A549 (cell line): ENCODE results near the gene RPL5. TPM values are rescaled to one million over a fixed set of nuclear protein-coding genes. Genes with fewer than 3 reads are reported as not detected.

Source experiments
- ATAC-seq, 2 experiments: fragments of 200-7000 bp in 1 of 2; fragments of >200 bp in 1 of 2; cut with Nextera tagmentation in 1 of 2; cut with Tn5 transposase in 1 of 2; 3 replicates each; pipeline versions ENCODE4 v1.8.0 to v1.9.1; 2018 to 2020; ENCODE audit warnings: mild to moderate bottlenecking in 1 of 2, moderate library complexity in 1 of 2
- CTCF ChIA-PET: fragments of 300-600 bp; sonication (Branson Sonifier 250); formaldehyde crosslinking; extraction: SDS; loops from one replicate; lab custom pipeline; 2021; ENCODE audit warnings: antibody characterized with exemption, inconsistent platforms; lab: Yijun Ruan, JAX
- POLR2A ChIA-PET: fragments of 350-600 bp; formaldehyde crosslinking; extraction: SDS; loops from one replicate; lab custom pipeline; 2021; ENCODE audit warnings: antibody characterized with exemption, inconsistent platforms; lab: Yijun Ruan, JAX
- DNase-seq, 2 experiments: peaks; one replicate each; pipeline versions ENCODE4 v3.0.0 to v3.0.0-alpha.2; 2011 to 2016; ENCODE audit warnings: low read depth in 1 of 2, low spot score in 1 of 2
- FAIRE-seq: peaks from 2 replicates; lab custom pipeline; 2011; peaks lifted over from hg19 to GRCh38; lab: Jason Lieb, UNC
- H3K27ac ChIP-seq, 2 experiments: fragments of >200 bp; sonication (Bioruptor Twin); formaldehyde crosslinking; 3 replicates each; pipeline ENCODE4 v1.5.1; 2016 to 2017
- H3K4me1 ChIP-seq: fragments of >200 bp; sonication (Bioruptor Twin); formaldehyde crosslinking; 3 replicates; pipeline ENCODE4 v1.6.1; 2016
- H3K4me2 ChIP-seq: fragments of >200 bp; sonication (Bioruptor Twin); formaldehyde crosslinking; 3 replicates; pipeline ENCODE4 v1.6.1; 2016
- H3K4me3 ChIP-seq: fragments of >200 bp; sonication (Bioruptor Twin); formaldehyde crosslinking; 3 replicates; pipeline ENCODE4 v1.5.1; 2016
- H3K9me3 ChIP-seq: fragments of >200 bp; sonication (Bioruptor Twin); formaldehyde crosslinking; 3 replicates; pipeline ENCODE4 v1.6.1; 2016
- CBX8 ChIP-seq: fragments of 200-600 bp; sonication (generic); IDR thresholded peaks from 2 replicates; pipeline ENCODE4 v1.6.1; 2016
- E2F6 ChIP-seq: IDR thresholded peaks from 2 replicates; pipeline ENCODE4 v1.6.1; 2012; ENCODE audit warnings: low read depth, borderline replicate concordance
- EHF ChIP-seq: fragments of 250-450 bp; sonication (Bioruptor Pico); IDR thresholded peaks from 2 replicates; pipeline ENCODE4 v1.5.0; 2020; ENCODE audit warnings: mild to moderate bottlenecking
- ELK1 ChIP-seq: fragments of 150-350 bp; IDR thresholded peaks from 2 replicates; pipeline ENCODE4 v1.6.1; 2014; ENCODE audit warnings: low read depth, mild to moderate bottlenecking, low read length
- EP300 ChIP-seq, 2 experiments: fragments of >200 bp; sonication (Bioruptor Twin); formaldehyde crosslinking; IDR thresholded peaks; 2 replicates in 1 of 2; 3 replicates in 1 of 2; pipeline ENCODE4 v1.6.1; 2016 to 2017
- FOSB ChIP-seq: fragments of 250-450 bp; sonication (Bioruptor Pico); IDR thresholded peaks from 2 replicates; pipeline ENCODE4 v1.5.0; 2020; ENCODE audit warnings: mild to moderate bottlenecking, moderate library complexity
- GATA3 ChIP-seq: IDR thresholded peaks from 2 replicates; pipeline ENCODE4 v1.6.1; 2012; ENCODE audit warnings: borderline replicate concordance
- HMGXB4 ChIP-seq: fragments of 250-450 bp; sonication (Bioruptor Pico); IDR thresholded peaks from 2 replicates; pipeline ENCODE4 v1.5.0; 2021; ENCODE audit warnings: mild to moderate bottlenecking, moderate library complexity, borderline replicate concordance
- HOXB5 ChIP-seq: fragments of 250-450 bp; sonication (Bioruptor Pico); IDR thresholded peaks from 2 replicates; pipeline ENCODE4 v1.5.0; 2020; ENCODE audit warnings: mild to moderate bottlenecking, moderate library complexity
- MAFK ChIP-seq: fragments of 450-650 bp; IDR thresholded peaks from 2 replicates; pipeline ENCODE4 v1.6.1; 2014; ENCODE audit not compliant: partially characterized antibody
- MYC ChIP-seq: IDR thresholded peaks from 2 replicates; pipeline ENCODE4 v1.6.1; 2012; ENCODE audit warnings: mild to moderate bottlenecking, inconsistent platforms, low read length, improper control_type of control experiment, borderline replicate concordance
- NFE2L2 ChIP-seq: fragments of 150-350 bp; conservative IDR thresholded peaks from 2 replicates; pipeline ENCODE4 v1.6.1; 2014; ENCODE audit warnings: low read length
- ZSCAN20 ChIP-seq: fragments of 250-450 bp; sonication (Bioruptor Pico); IDR thresholded peaks from 2 replicates; pipeline ENCODE4 v1.8.0; 2022; ENCODE audit warnings: mild to moderate bottlenecking, moderate library complexity
- WGBS: methylation state at CpG from one replicate; pipeline ENCODE4 v1.1.6; 2017; ENCODE audit errors: missing lambda C conversion rate; 5-methylcytosine and 5-hydroxymethylcytosine counted together
- polyA plus RNA-seq, 4 experiments: library from polyadenylated mRNA; depleted of rRNA in 3 of 4; stranded (reverse); fragments of >200 nt; fragmentation: RNase III in 1 of 4; extraction: RNeasy Plus Mini Kit Qiagen cat#74134 plus additional on column Dnase treatment in 1 of 4; gene quantifications; 2 replicates in 3 of 4; 3 replicates in 1 of 4; pipeline ENCODE4 v1.2.3, GENCODE V29; 2011 to 2017
- TF ChIP-seq, protein P1 (sequence below): fragments of >200 bp; sonication (Bioruptor Twin); formaldehyde crosslinking; IDR thresholded peaks from 2 replicates; pipeline ENCODE4 v1.6.1; 2016
- TF ChIP-seq, protein P2 (sequence below): fragments of 200-600 bp; sonication (generic); IDR thresholded peaks from 2 replicates; pipeline ENCODE4 v1.6.1; 2016; ENCODE audit warnings: antibody characterized with exemption, mild to moderate bottlenecking, moderate library complexity
- TF ChIP-seq, protein P3 (sequence below): IDR thresholded peaks from 2 replicates; pipeline ENCODE4 v1.6.1; 2012
- TF ChIP-seq, protein P4 (sequence below): fragments of >200 bp; sonication (Bioruptor Twin); formaldehyde crosslinking; IDR thresholded peaks from 3 replicates; pipeline ENCODE4 v1.5.1; 2016
- TF ChIP-seq, protein P5 (sequence below): IDR thresholded peaks from 2 replicates; pipeline ENCODE4 v1.6.1; 2012
- TF ChIP-seq, protein P6 (sequence below): fragments of 450-650 bp; IDR thresholded peaks from 2 replicates; pipeline ENCODE4 v1.6.1; 2014; ENCODE audit warnings: antibody characterized with exemption

RPL5 gene
- polyA plus RNA-seq, 2 of the 4 experiments (the other 2 are of a cell fraction), result 1,222 to 2,015 TPM

- ATAC-seq (no peak), DNase-seq (no peak), FAIRE-seq (no peak)
- Histone ChIP-seq H3K27ac (no peak overlapping the region), H3K4me2 (no peak overlapping the region), H3K4me1 (no peaks in the 10 kb centered on the region), H3K9me3 (0 out of 3 replicates have a peak, but pooled peaks cover 3% of the 10 kb centered on the region), H3K4me3 (no peak overlapping the region)
- ChIA-PET CTCF (interaction anchor here (0.9 to 7.4 kb wide), 4 partner anchors 10 to 207 kb away, joined by 3 to 130 read pairs (median 34); partner anchors contain the start of gene DIPK1A), POLR2A (no interaction called here)
- WGBS, result 89% methylated on average over 4 of the region's 4 CpGs
- TF ChIP-seq MYC (no peak), GATA3 (no peak), ELK1 (no peak), EHF (no peak), NFE2L2 (no peak), MAFK (no peak), EP300 (IDR thresholded peaks at IDR 0.05) (no peak), HMGXB4 (CRISPR knock-in tag) (no peak)
- TF ChIP-seq, protein P1, sequence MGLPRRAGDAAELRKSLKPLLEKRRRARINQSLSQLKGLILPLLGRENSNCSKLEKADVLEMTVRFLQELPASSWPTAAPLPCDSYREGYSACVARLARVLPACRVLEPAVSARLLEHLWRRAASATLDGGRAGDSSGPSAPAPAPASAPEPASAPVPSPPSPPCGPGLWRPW, result no peak
- TF ChIP-seq, protein P2, sequence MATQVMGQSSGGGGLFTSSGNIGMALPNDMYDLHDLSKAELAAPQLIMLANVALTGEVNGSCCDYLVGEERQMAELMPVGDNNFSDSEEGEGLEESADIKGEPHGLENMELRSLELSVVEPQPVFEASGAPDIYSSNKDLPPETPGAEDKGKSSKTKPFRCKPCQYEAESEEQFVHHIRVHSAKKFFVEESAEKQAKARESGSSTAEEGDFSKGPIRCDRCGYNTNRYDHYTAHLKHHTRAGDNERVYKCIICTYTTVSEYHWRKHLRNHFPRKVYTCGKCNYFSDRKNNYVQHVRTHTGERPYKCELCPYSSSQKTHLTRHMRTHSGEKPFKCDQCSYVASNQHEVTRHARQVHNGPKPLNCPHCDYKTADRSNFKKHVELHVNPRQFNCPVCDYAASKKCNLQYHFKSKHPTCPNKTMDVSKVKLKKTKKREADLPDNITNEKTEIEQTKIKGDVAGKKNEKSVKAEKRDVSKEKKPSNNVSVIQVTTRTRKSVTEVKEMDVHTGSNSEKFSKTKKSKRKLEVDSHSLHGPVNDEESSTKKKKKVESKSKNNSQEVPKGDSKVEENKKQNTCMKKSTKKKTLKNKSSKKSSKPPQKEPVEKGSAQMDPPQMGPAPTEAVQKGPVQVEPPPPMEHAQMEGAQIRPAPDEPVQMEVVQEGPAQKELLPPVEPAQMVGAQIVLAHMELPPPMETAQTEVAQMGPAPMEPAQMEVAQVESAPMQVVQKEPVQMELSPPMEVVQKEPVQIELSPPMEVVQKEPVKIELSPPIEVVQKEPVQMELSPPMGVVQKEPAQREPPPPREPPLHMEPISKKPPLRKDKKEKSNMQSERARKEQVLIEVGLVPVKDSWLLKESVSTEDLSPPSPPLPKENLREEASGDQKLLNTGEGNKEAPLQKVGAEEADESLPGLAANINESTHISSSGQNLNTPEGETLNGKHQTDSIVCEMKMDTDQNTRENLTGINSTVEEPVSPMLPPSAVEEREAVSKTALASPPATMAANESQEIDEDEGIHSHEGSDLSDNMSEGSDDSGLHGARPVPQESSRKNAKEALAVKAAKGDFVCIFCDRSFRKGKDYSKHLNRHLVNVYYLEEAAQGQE, result no peak
- TF ChIP-seq, protein P3, sequence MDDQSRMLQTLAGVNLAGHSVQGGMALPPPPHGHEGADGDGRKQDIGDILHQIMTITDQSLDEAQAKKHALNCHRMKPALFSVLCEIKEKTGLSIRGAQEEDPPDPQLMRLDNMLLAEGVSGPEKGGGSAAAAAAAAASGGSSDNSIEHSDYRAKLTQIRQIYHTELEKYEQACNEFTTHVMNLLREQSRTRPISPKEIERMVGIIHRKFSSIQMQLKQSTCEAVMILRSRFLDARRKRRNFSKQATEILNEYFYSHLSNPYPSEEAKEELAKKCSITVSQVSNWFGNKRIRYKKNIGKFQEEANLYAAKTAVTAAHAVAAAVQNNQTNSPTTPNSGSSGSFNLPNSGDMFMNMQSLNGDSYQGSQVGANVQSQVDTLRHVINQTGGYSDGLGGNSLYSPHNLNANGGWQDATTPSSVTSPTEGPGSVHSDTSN, result no peak
- TF ChIP-seq, protein P4, sequence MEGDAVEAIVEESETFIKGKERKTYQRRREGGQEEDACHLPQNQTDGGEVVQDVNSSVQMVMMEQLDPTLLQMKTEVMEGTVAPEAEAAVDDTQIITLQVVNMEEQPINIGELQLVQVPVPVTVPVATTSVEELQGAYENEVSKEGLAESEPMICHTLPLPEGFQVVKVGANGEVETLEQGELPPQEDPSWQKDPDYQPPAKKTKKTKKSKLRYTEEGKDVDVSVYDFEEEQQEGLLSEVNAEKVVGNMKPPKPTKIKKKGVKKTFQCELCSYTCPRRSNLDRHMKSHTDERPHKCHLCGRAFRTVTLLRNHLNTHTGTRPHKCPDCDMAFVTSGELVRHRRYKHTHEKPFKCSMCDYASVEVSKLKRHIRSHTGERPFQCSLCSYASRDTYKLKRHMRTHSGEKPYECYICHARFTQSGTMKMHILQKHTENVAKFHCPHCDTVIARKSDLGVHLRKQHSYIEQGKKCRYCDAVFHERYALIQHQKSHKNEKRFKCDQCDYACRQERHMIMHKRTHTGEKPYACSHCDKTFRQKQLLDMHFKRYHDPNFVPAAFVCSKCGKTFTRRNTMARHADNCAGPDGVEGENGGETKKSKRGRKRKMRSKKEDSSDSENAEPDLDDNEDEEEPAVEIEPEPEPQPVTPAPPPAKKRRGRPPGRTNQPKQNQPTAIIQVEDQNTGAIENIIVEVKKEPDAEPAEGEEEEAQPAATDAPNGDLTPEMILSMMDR, result no peak
These were observed 23.4 kb downstream of the RPL5 start for GRCh38 chr1:92855236-92855635.

DNA sequence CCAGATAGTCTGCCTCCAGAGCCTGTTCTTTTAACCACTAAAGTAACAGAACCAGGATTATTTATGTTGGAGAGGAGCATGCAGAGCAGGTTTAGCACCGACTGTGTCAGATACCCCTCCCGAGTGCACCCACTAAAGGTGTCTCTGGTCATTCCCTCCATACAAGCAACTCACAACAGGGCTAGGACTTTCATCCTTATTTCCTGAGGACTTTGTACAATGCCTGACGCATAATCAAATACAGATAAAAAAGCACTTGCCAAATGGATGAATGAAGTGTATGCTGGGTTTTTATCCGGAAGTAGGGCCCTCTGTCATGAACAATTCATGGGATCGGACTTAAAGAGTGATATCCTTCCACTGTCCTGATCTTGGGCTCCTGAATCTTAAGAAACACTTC lies 26.0 kb downstream of the RPL5 start:
- Histone ChIP-seq H3K27ac (no peak overlapping the region), H3K4me1 (no peaks in the 10 kb centered on the region), H3K4me2 (no peak overlapping the region), H3K4me3 (no peak overlapping the region), H3K9me3 (0 out of 3 replicates have a peak, but pooled peaks cover 3% of the 10 kb centered on the region)
- no peak for FAIRE-seq
- DNase-seq, result no peak
- TF ChIP-seq EHF (no peak), EP300 (IDR thresholded peaks at IDR 0.05) (no peak), CBX8 (no peak), FOSB (no peak), HOXB5 (CRISPR knock-in tag) (no peak), E2F6 (no peak), ZSCAN20 (no peak)
- TF ChIP-seq, protein P5, sequence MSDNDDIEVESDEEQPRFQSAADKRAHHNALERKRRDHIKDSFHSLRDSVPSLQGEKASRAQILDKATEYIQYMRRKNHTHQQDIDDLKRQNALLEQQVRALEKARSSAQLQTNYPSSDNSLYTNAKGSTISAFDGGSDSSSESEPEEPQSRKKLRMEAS, result no peak
- TF ChIP-seq, protein P6, sequence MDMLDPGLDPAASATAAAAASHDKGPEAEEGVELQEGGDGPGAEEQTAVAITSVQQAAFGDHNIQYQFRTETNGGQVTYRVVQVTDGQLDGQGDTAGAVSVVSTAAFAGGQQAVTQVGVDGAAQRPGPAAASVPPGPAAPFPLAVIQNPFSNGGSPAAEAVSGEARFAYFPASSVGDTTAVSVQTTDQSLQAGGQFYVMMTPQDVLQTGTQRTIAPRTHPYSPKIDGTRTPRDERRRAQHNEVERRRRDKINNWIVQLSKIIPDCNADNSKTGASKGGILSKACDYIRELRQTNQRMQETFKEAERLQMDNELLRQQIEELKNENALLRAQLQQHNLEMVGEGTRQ, result no peak
- POLR2A ChIA-PET, result no interaction called here
- CTCF ChIA-PET, result interaction anchor here (0.7 to 7.4 kb wide), 24 partner anchors 8 to 205 kb away, joined by 3 to 130 read pairs (median 6); partner anchors contain the start of genes DIPK1A and RPL5
- WGBS, result 71% methylated on average over 5 of the region's 5 CpGs
- no peak for ATAC-seq
